Gastroesophageal sphincter (tissue), 4 donors: ENCODE data around the gene UBL5. TPM values are rescaled to one million over a fixed set of nuclear protein-coding genes. Genes with fewer than 3 reads are reported as not detected.
"Not testable (repeated sequence)": the region's sequence is repeated elsewhere in the genome, so short reads cannot be mapped to it uniquely, and the experiment has no call there.

Experiments used
- ATAC-seq: fragments of 150-250 bp; one replicate; pipeline ENCODE4 v1.9.1; 2016; ENCODE audit warnings: mild to moderate bottlenecking, moderate library complexity
- H3K27ac ChIP-seq, 4 donors: fragments of 200-600 bp; sonication (generic) in 3 of 4; 1 replicate in 3 of 4; 2 replicates in 1 of 4; pipeline ENCODE4 v1.5.1; 2016 to 2019
- H3K27me3 ChIP-seq: fragments of 200-600 bp; sonication (generic); one replicate; pipeline ENCODE4 v1.5.1; 2019
- H3K36me3 ChIP-seq, 2 donors: fragments of 200-600 bp; sonication (generic); one replicate each; pipeline ENCODE4 v1.5.1; 2019; ENCODE audit warnings: control low read depth in 1 of 2
- H3K4me1 ChIP-seq, 3 donors: fragments of 200-600 bp; sonication (generic); 1 replicate in 2 of 3; 2 replicates in 1 of 3; pipeline ENCODE4 v1.5.1; 2016 to 2019; ENCODE audit warnings: control low read depth in 2 of 3
- H3K4me3 ChIP-seq, 2 donors: fragments of 200-600 bp; sonication (generic); one replicate each; pipeline ENCODE4 v1.5.1; 2019; ENCODE audit warnings: mild to moderate bottlenecking in 1 of 2, moderate library complexity in 1 of 2
- H3K9me3 ChIP-seq, 3 donors: fragments of 200-600 bp; sonication (generic); one replicate each; pipeline ENCODE4 v1.5.1; 2017 to 2019; ENCODE audit warnings: control low read depth in 2 of 3
- CTCF ChIP-seq, 4 experiments: fragments of 200-600 bp in 2 of 4; fragments of 450-650 bp in 2 of 4; sonication (generic) in 1 of 4; IDR thresholded peaks; one replicate each; pipeline ENCODE4 v1.5.1; 2017 to 2019; ENCODE audit warnings: antibody characterized with exemption in 4 of 4, mild to moderate bottlenecking in 2 of 4, moderate library complexity in 2 of 4
- EP300 ChIP-seq: sonication (generic); formaldehyde crosslinking; IDR thresholded peaks from one replicate; pipeline ENCODE4 v1.6.1; 2017; ENCODE audit warnings: antibody characterized with exemption, mild to moderate bottlenecking
- POLR2A ChIP-seq, 2 donors: fragments of 450-650 bp; IDR thresholded peaks; one replicate each; pipeline ENCODE4 v1.6.1; 2017; ENCODE audit warnings: antibody characterized with exemption in 2 of 2, mild to moderate bottlenecking in 2 of 2, moderate library complexity in 1 of 2
- POLR2AphosphoS5 ChIP-seq: sonication (generic); formaldehyde crosslinking; IDR thresholded peaks from one replicate; pipeline ENCODE4 v1.6.1; 2017; ENCODE audit warnings: antibody characterized with exemption
- WGBS, 2 donors: methylation state at CpG; one replicate each; pipeline ENCODE4 v1.1.5; 2018; ENCODE audit warnings: low coverage in 1 of 2; 5-methylcytosine and 5-hydroxymethylcytosine counted together
- total RNA-seq, 4 donors: library from RNA; depleted of rRNA; stranded (reverse); fragments of >200 nt; gene quantifications; one replicate each; pipeline ENCODE4 v1.1.0, GENCODE V29; 2016

UBL5 gene
- total RNA-seq, 4 donors from 2014 or later: 420 to 701 (median 653) TPM

- WGBS, 2 donors: 0 to 8% methylated on average over 2 to 4 of the region's 5 CpGs
- no peak overlapping the region for H3K27ac ChIP-seq
- ATAC-seq: no peak
Observed at GRCh38 chr19:9836021-9836420, 8.3 kb downstream of the UBL5 start.

DNA sequence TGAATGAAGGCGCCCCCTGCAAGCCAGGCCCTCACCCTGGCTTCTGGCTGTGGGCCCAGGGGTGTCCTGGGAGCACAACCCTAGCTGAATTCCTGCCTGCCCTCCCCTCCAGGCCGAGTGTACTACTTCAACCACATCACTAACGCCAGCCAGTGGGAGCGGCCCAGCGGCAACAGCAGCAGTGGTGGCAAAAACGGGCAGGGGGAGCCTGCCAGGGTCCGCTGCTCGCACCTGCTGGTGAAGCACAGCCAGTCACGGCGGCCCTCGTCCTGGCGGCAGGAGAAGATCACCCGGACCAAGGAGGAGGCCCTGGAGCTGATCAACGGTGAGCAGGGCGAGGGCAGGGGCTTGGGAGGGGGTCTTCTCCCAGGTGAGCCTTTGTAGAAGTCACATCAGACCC lies 10.6 kb downstream of the UBL5 start:
- Histone ChIP-seq H3K4me1 (peaks cover 0 to 52% (median 5%) of the 10 kb centered on the region in 3 donors), H3K4me3 (no peak overlapping the region), H3K27me3 (no peaks in the 10 kb centered on the region), H3K9me3 (peaks cover 0 to under 1% (median 0%) of the 10 kb centered on the region in 3 donors), H3K36me3 (peaks cover 0 to 67% of the 10 kb centered on the region in 2 donors), H3K27ac (no peak overlapping the region)
- no CpG with 5 or more reads among the region's 15 CpGs for WGBS, 2 donors
- ATAC-seq: no peak
- TF ChIP-seq CTCF (IDR thresholded peaks at IDR 0.05) (no peak), POLR2A (IDR thresholded peaks at IDR 0.05) (no peak), POLR2AphosphoS5 (no peak), EP300 (no peak)

More at GRCh38 chr19:9836021-9836420, 8.3 kb downstream of the UBL5 start:
- Histone ChIP-seq H3K9me3 (no peaks in the 10 kb centered on the region), H3K4me3 (peak overlapping the region; percentile 70 to 82), H3K27me3 (no peaks in the 10 kb centered on the region), H3K36me3 (peaks cover 0 to 51% of the 10 kb centered on the region in 2 donors), H3K4me1 (peaks cover 0 to 43% (median 5%) of the 10 kb centered on the region in 3 donors)
- TF ChIP-seq CTCF (IDR thresholded peaks at IDR 0.05): no peak
- no peak for TF ChIP-seq POLR2A (IDR thresholded peaks at IDR 0.05)
- TF ChIP-seq EP300: no peak
- TF ChIP-seq POLR2AphosphoS5: no peak

- H3K4me3 ChIP-seq: no peak overlapping the region
- 43% methylated on average over 1 of the region's 1 CpG; no CpG with 5 or more reads in 1 of the 2 donors for WGBS, 2 donors
- H3K4me1 ChIP-seq: peaks cover 0 to 49% (median 5%) of the 10 kb centered on the region in 3 donors
- H3K9me3 ChIP-seq: peaks cover 0 to 10% (median 0%) of the 10 kb centered on the region in 3 donors
- H3K36me3 ChIP-seq: peaks cover 0 to 78% of the 10 kb centered on the region in 2 donors
- no peak for ATAC-seq
- H3K27me3 ChIP-seq: no peaks in the 10 kb centered on the region
- TF ChIP-seq EP300 (no peak), CTCF (IDR thresholded peaks at IDR 0.05) (no peak), POLR2AphosphoS5 (no peak), POLR2A (IDR thresholded peaks at IDR 0.05) (no peak)
- no peak overlapping the region for H3K27ac ChIP-seq
Observed at GRCh38 chr19:9839415-9839814, 11.7 kb downstream of the UBL5 start.

GRCh38 chr19:9842834-9843625 lies 15.3 kb downstream of the UBL5 start:
- H3K36me3 ChIP-seq: peaks cover 0 to 100% of the 10 kb centered on the region in 2 donors

GRCh38 chr19:9843626-9844273 lies 16.0 kb downstream of the UBL5 start:
- Histone ChIP-seq H3K4me1 (peaks cover 0 to 33% (median 0%) of the 10 kb centered on the region in 3 donors), H3K36me3 (peaks cover 0 to 100% of the 10 kb centered on the region in 2 donors)
- H3K27me3 ChIP-seq, ATAC-seq, H3K4me3 ChIP-seq, H3K27ac ChIP-seq, H3K9me3 ChIP-seq: not testable (repeated sequence)
- 89 to 93% methylated on average over 7 to 8 of the region's 12 CpGs for WGBS, 2 donors

More at GRCh38 chr19:9842834-9843625, 15.3 kb downstream of the UBL5 start:
- peaks cover 0 to 33% (median 0%) of the 10 kb centered on the region in 3 donors for H3K4me1 ChIP-seq
- no peak overlapping the region for H3K4me3 ChIP-seq
- no peak for ATAC-seq
- no peaks in the 10 kb centered on the region for H3K27me3 ChIP-seq
- H3K27ac ChIP-seq: no peak overlapping the region
- TF ChIP-seq EP300 (no peak), CTCF (IDR thresholded peaks at IDR 0.05) (no peak), POLR2A (IDR thresholded peaks at IDR 0.05) (no peak), POLR2AphosphoS5 (no peak)
- peaks cover 0 to 10% (median 0%) of the 10 kb centered on the region in 3 donors for H3K9me3 ChIP-seq
- WGBS, 2 donors: 94 to 100% methylated on average over 1 to 2 of the region's 9 CpGs
